PC-9 (cell line): Measurements from ENCODE around the gene TSPAN11. TPM values are rescaled to one million over a fixed set of nuclear protein-coding genes. Genes with fewer than 3 reads are reported as not detected.
"Not testable (repeated sequence)": the region's sequence is repeated elsewhere in the genome, so short reads cannot be mapped to it uniquely, and the experiment has no call there.

Experiments
- BruUV-seq: library from RNA; stranded (reverse); fragments of 400-500 nt; replicated peaks from 2 replicates; lab custom pipeline; 2021; lab: Mats Ljungman, UMichigan
- CTCF ChIA-PET: fragments of 300-600 bp; sonication (Branson Sonifier 250); formaldehyde crosslinking; loops from one replicate; lab custom pipeline; 2022; ENCODE audit warnings: antibody characterized with exemption; lab: Charles Lee
- POLR2A ChIA-PET: fragments of 300-600 bp; sonication (Branson Sonifier 250); formaldehyde crosslinking; loops from one replicate; lab custom pipeline; 2022; ENCODE audit warnings: antibody characterized with exemption; ENCODE audit not compliant: unreplicated experiment; lab: Charles Lee
- DNase-seq, 2 experiments: peaks; one replicate each; pipeline versions ENCODE4 v3.0.0 to v3.0.0-alpha.2; 2015 to 2022; ENCODE audit warnings: mixed read lengths in 1 of 2
- H2AFZ ChIP-seq: fragments of 200-600 bp; sonication (generic); 2 replicates; pipeline ENCODE4 v1.8.1; 2017; ENCODE audit warnings: antibody characterized with exemption
- H3F3A ChIP-seq: fragments of 200-600 bp; sonication (generic); 2 replicates; pipeline ENCODE4 v1.8.1; 2017; ENCODE audit warnings: antibody characterized with exemption, mild to moderate bottlenecking, low read depth; ENCODE audit not compliant: insufficient read depth
- H3K27ac ChIP-seq: fragments of 200-600 bp; sonication (generic); 2 replicates; pipeline ENCODE4 v1.6.1; 2016; ENCODE audit warnings: mixed run types
- H3K27me3 ChIP-seq: fragments of 200-600 bp; sonication (generic); 2 replicates; pipeline ENCODE4 v1.6.1; 2016; ENCODE audit warnings: low read depth, mixed run types; ENCODE audit not compliant: insufficient read depth
- H3K36me3 ChIP-seq: fragments of 200-600 bp; sonication (generic); 2 replicates; pipeline ENCODE4 v1.6.1; 2016; ENCODE audit warnings: low read depth, mixed run types
- H3K4me1 ChIP-seq: fragments of 200-600 bp; sonication (generic); replicated peaks from 2 replicates; pipeline ENCODE4 v1.6.1; 2016; ENCODE audit warnings: mixed run types; ENCODE audit not compliant: insufficient read depth
- H3K4me2 ChIP-seq: fragments of 200-600 bp; sonication (generic); 2 replicates; pipeline ENCODE4 v1.6.1; 2017; ENCODE audit warnings: mixed run types
- H3K4me3 ChIP-seq: fragments of 200-600 bp; sonication (generic); 2 replicates; pipeline ENCODE4 v1.6.1; 2016; ENCODE audit warnings: mixed run types
- H3K79me2 ChIP-seq: fragments of 200-600 bp; sonication (generic); 2 replicates; pipeline ENCODE4 v1.6.1; 2017; ENCODE audit warnings: low read depth, mixed run types
- H3K9me2 ChIP-seq: fragments of 200-600 bp; sonication (generic); 2 replicates; pipeline ENCODE4 v1.8.1; 2017; ENCODE audit warnings: mild to moderate bottlenecking; ENCODE audit not compliant: insufficient read depth
- H3K9me3 ChIP-seq: fragments of 200-600 bp; sonication (generic); 2 replicates; pipeline ENCODE4 v1.8.1; 2016; ENCODE audit warnings: low read depth; ENCODE audit not compliant: insufficient read depth
- H4K20me1 ChIP-seq: fragments of 200-600 bp; sonication (generic); 2 replicates; pipeline ENCODE4 v1.8.1; 2017; ENCODE audit not compliant: insufficient read depth
- EZH2 ChIP-seq: fragments of 200-600 bp; sonication (generic); IDR thresholded peaks from 2 replicates; pipeline ENCODE4 v1.8.0; 2017; ENCODE audit warnings: antibody characterized with exemption, low read depth
- intact Hi-C: fragments of 100-400 bp; cut with micrococcal nuclease; formaldehyde crosslinking; loops from one replicate; pipeline ENCODE4 v1.10.0; 2022; ENCODE audit not compliant: unreplicated experiment
- total RNA-seq: library from RNA; stranded (reverse); gene quantifications from 2 replicates; pipeline ENCODE4 v1.2.3, GENCODE V29; 2021
- TF ChIP-seq, protein P1 (sequence below): fragments of 200-600 bp; sonication (generic); conservative IDR thresholded peaks from 2 replicates; pipeline ENCODE4 v1.6.1; 2017; ENCODE audit warnings: mixed run types, antibody characterized with exemption, mild to moderate bottlenecking, moderate library complexity

Gene TSPAN11
- total RNA-seq, 1 experiment from 2014 or later, result not detected

GRCh38 chr12:31011336-31011735 is 84.8 kb downstream of the TSPAN11 start:
- no peaks in the 10 kb centered on the region for H3K9me3 ChIP-seq
- no peak for DNase-seq
- POLR2A ChIA-PET, result no interaction called here
- H3K36me3 ChIP-seq, result no peaks in the 10 kb centered on the region
- intact Hi-C loops, result no loop called here
- H3K27ac ChIP-seq, result no peak overlapping the region
- no peak for TF ChIP-seq EZH2
- TF ChIP-seq, protein P1, sequence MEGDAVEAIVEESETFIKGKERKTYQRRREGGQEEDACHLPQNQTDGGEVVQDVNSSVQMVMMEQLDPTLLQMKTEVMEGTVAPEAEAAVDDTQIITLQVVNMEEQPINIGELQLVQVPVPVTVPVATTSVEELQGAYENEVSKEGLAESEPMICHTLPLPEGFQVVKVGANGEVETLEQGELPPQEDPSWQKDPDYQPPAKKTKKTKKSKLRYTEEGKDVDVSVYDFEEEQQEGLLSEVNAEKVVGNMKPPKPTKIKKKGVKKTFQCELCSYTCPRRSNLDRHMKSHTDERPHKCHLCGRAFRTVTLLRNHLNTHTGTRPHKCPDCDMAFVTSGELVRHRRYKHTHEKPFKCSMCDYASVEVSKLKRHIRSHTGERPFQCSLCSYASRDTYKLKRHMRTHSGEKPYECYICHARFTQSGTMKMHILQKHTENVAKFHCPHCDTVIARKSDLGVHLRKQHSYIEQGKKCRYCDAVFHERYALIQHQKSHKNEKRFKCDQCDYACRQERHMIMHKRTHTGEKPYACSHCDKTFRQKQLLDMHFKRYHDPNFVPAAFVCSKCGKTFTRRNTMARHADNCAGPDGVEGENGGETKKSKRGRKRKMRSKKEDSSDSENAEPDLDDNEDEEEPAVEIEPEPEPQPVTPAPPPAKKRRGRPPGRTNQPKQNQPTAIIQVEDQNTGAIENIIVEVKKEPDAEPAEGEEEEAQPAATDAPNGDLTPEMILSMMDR, result no peak
- no peak overlapping the region for H2AFZ ChIP-seq
- H3K4me2 ChIP-seq, result no peak overlapping the region
- H3K4me1 ChIP-seq, result peaks cover 25% of the 10 kb centered on the region
- CTCF ChIA-PET, result no interaction called here
- no peaks in the 10 kb centered on the region for H4K20me1 ChIP-seq
- H3K4me3 ChIP-seq, result no peak overlapping the region
- no peaks in the 10 kb centered on the region for H3K27me3 ChIP-seq
- H3K79me2 ChIP-seq, result no peaks in the 10 kb centered on the region
- no TSS peak for BruUV-seq
- peaks cover 13% of the 10 kb centered on the region for H3F3A ChIP-seq
- H3K9me2 ChIP-seq, result no peaks in the 10 kb centered on the region

DNA sequence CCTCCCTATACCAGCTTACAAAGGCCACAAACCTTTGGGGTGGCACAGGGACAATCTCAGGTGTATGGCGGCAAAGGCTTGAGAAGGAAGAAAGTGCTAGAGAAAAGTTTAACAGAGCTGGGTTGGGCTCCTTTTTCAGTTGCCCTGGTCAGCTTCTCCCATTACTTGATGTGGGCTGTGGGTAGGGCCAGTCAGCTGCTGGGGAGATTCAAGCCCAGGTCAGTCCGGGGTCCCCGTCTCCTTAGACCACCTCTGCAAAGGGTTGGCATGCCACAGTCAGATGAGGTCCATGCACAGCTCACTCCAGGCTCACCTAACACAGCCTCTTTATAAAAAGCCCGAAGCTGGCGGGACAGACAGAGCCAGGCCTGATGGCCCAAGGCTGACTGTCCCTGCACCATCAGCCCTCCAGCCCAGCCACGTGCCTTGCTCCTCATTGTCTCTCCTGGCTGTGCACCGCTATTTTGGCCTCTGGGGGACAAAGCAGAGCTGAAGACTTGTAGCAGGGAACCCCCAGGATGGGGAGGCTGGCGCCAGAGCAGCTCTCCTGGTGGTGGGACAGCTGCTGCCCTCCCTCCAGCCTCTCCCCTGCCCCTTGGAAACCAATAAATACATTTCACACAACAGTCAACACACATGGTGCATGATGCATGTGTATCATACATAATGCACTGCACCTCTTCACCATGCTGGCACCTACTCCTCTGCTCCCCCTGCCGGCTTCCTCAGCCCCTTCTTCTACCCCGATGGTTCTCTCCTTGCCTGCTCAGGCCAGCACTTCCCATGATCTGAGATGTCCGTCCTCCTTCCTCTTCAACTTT is 85.4 kb downstream of the TSPAN11 start:
- Histone ChIP-seq H2AFZ (no peak overlapping the region), H3K4me1 (peaks cover 19% of the 10 kb centered on the region), H3F3A (peaks cover 7% of the 10 kb centered on the region; the same call in 1 of the 2 replicates), H3K4me2 (no peak overlapping the region), H3K36me3 (no peaks in the 10 kb centered on the region), H3K79me2 (no peaks in the 10 kb centered on the region), H4K20me1 (no peaks in the 10 kb centered on the region), H3K27ac (no peak overlapping the region), H3K27me3 (no peaks in the 10 kb centered on the region), H3K4me3 (no peak overlapping the region), H3K9me3 (no peaks in the 10 kb centered on the region), H3K9me2 (no peaks in the 10 kb centered on the region)
- ChIA-PET CTCF (no interaction called here), POLR2A (no interaction called here)
- no peak for DNase-seq
- intact Hi-C loops, result no loop called here
- TF ChIP-seq EZH2, result no peak
- TF ChIP-seq, protein P1, result no peak
- no TSS peak for BruUV-seq

DNA sequence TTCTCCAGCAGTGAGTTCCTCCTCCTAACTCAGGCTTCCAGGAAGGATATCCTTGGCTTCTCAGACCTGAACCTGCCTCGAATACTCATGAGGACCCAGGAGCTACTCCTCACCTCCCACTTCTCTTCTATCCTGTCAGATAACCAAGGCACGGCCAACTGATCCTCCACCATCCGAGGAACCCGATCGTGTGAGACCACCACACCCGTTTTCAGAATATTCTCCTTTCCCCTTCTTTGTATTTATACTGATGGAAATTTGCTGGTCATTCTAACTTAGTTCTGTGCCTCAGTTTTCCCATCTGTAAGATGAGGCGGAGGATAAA is 86.0 kb downstream of the TSPAN11 start:
- H3K36me3 ChIP-seq, H2AFZ ChIP-seq, intact Hi-C loops, H3K4me2 ChIP-seq, CTCF ChIA-PET, H3K27me3 ChIP-seq, H3K9me2 ChIP-seq, H3K4me3 ChIP-seq, H3K9me3 ChIP-seq, H3K79me2 ChIP-seq, H3F3A ChIP-seq, DNase-seq, H4K20me1 ChIP-seq, POLR2A ChIA-PET, BruUV-seq, H3K27ac ChIP-seq: not testable (repeated sequence)
- peaks cover 13% of the 10 kb centered on the region for H3K4me1 ChIP-seq
